Measurements from ENCODE around the gene CLIC3. TPM values are rescaled to one million over a fixed set of nuclear protein-coding genes. Genes with fewer than 3 reads are reported as not detected.

The CLIC3 gene
- total RNA-seq, 6 experiments from 2014 or later: 0.37 to 0.51 TPM; not detected in 4

GRCh38 chr9:136957901-136958300 lies 38.5 kb downstream of the CLIC3 start:
- Histone ChIP-seq H3K4me1 (no peaks in the 10 kb centered on the region), H3K4me3 (no peak overlapping the region), H3K27me3 (no peaks in the 10 kb centered on the region), H3K36me3 (no peaks in the 10 kb centered on the region), H3K9me3 (no peaks in the 10 kb centered on the region), H3K27ac (no peak overlapping the region)
- DNase-seq (no peak), ATAC-seq (no peak)
- TF ChIP-seq POLR2A (IDR thresholded peaks at IDR 0.05) (no peak), CTCF (IDR thresholded peaks at IDR 0.05) (no peak)
- intact Hi-C loops (cut with DNase I): no loop called here
- WGBS (ENCODE audit: insufficient coverage, low coverage, low lambda C conversion rate, missing lambda C conversion rate): no CpG with 5 or more reads among the region's 6 CpGs

- no peak for ATAC-seq
- WGBS (ENCODE audit: insufficient coverage, low coverage, low lambda C conversion rate, missing lambda C conversion rate): 88% methylated on average over 1 of the region's 1 CpG
- no peak for TF ChIP-seq POLR2A (IDR thresholded peaks at IDR 0.05)
- no peak for TF ChIP-seq CTCF (IDR thresholded peaks at IDR 0.05)
These were observed 38.9 kb downstream of the CLIC3 start for GRCh38 chr9:136957461-136957860.

GRCh38 chr9:136956604-136957003 lies 39.8 kb downstream of the CLIC3 start:
- Histone ChIP-seq H3K27ac (no peak overlapping the region), H3K4me3 (no peak overlapping the region), H3K9me3 (no peaks in the 10 kb centered on the region), H3K36me3 (no peaks in the 10 kb centered on the region), H3K4me1 (no peaks in the 10 kb centered on the region), H3K27me3 (no peaks in the 10 kb centered on the region)
- no peak for ATAC-seq
- TF ChIP-seq CTCF (IDR thresholded peaks at IDR 0.05): no peak
- TF ChIP-seq POLR2A (IDR thresholded peaks at IDR 0.05): no peak
- WGBS (ENCODE audit: insufficient coverage, low coverage, low lambda C conversion rate, missing lambda C conversion rate): 93% methylated on average over 4 of the region's 4 CpGs
- intact Hi-C loops (cut with DNase I): no loop called here
- no peak for DNase-seq

More at GRCh38 chr9:136957461-136957860, 38.9 kb downstream of the CLIC3 start:
- Histone ChIP-seq H3K9me3 (no peaks in the 10 kb centered on the region), H3K36me3 (no peaks in the 10 kb centered on the region), H3K4me1 (no peaks in the 10 kb centered on the region), H3K27ac (no peak overlapping the region), H3K4me3 (no peak overlapping the region), H3K27me3 (no peaks in the 10 kb centered on the region)
- intact Hi-C loops (cut with DNase I): no loop called here
- no peak for DNase-seq

GRCh38 chr9:136955943-136956335 lies 40.4 kb downstream of the CLIC3 start:
- Histone ChIP-seq H3K27ac (no peak overlapping the region), H3K36me3 (no peaks in the 10 kb centered on the region), H3K4me1 (peaks cover 0 to under 1% (median 0%) of the 10 kb centered on the region in 4 donors), H3K9me3 (no peaks in the 10 kb centered on the region), H3K4me3 (no peak overlapping the region), H3K27me3 (no peaks in the 10 kb centered on the region)
- WGBS (ENCODE audit: insufficient coverage, low coverage, low lambda C conversion rate, missing lambda C conversion rate): 80% methylated on average over 2 of the region's 9 CpGs
- no peak for DNase-seq
- intact Hi-C loops (cut with DNase I): no loop called here
- ATAC-seq: no peak
- TF ChIP-seq POLR2A (IDR thresholded peaks at IDR 0.05) (no peak), CTCF (IDR thresholded peaks at IDR 0.05) (no peak)
